ENCODE results near the gene MYO3B.

GRCh38 chr2:170525566-170525900 lies 347.6 kb downstream of the MYO3B start:
- no peak for TF ChIP-seq CTCF (IDR thresholded peaks at IDR 0.05)
- peak; percentile 64 to 71 (median 68) for TF ChIP-seq POLR2AphosphoS5 (IDR thresholded peaks at IDR 0.05)
